HEK293 (cell line): ENCODE data around the gene ELK4.

Experiments used
- CTCF ChIA-PET: fragments of 350-600 bp; formaldehyde crosslinking; extraction: SDS; loops from one replicate; lab custom pipeline; 2021; ENCODE audit warnings: antibody characterized with exemption; lab: Yijun Ruan, JAX
- POLR2A ChIA-PET: fragments of 300-600 bp; formaldehyde crosslinking; extraction: SDS; loops from one replicate; lab custom pipeline; 2020; ENCODE audit warnings: antibody characterized with exemption, inconsistent platforms; lab: Yijun Ruan, JAX
- H3K27ac ChIP-seq: fragments of 200-500 bp; sonication (Bioruptor generic); 2 replicates; pipeline ENCODE4 v1.5.1; 2014; ENCODE audit warnings: low read depth, low read length, control low read depth, inconsistent platforms; ENCODE audit errors: extremely low read depth
- H3K36me3 ChIP-seq, 2 experiments: fragments of 200-500 bp in 1 of 2; sonication (Bioruptor generic) in 1 of 2; 1 replicate in 1 of 2; 2 replicates in 1 of 2; pipeline ENCODE4 v1.5.1; 2014 to 2017; ENCODE audit warnings: inconsistent platforms in 2 of 2, low read length in 2 of 2; ENCODE audit not compliant: control insufficient read depth in 2 of 2, insufficient read depth in 1 of 2
- H3K4me1 ChIP-seq: fragments of 200-500 bp; sonication (Bioruptor generic); 2 replicates; pipeline ENCODE4 v1.5.1; 2014; ENCODE audit warnings: mild to moderate bottlenecking, low read length, inconsistent platforms; ENCODE audit not compliant: control insufficient read depth, insufficient read depth
- H3K4me3 ChIP-seq: 2 replicates; pipeline ENCODE4 v1.5.1; 2011; ENCODE audit warnings: low read depth, mild to moderate bottlenecking, control low read depth, low read length, moderate library complexity
- H3K9me3 ChIP-seq: fragments of 200-500 bp; sonication (Bioruptor generic); 2 replicates; pipeline ENCODE4 v1.5.1; 2014; ENCODE audit warnings: low read depth, low read length, inconsistent platforms; ENCODE audit not compliant: control insufficient read depth, insufficient read depth
- INSM2 ChIP-seq: fragments of 450-650 bp; formaldehyde crosslinking; IDR thresholded peaks from 2 replicates; pipeline ENCODE4 v1.5.1; 2016; ENCODE audit warnings: missing biosample characterization, missing genetic modification characterization
- KLF10 ChIP-seq: fragments of 450-650 bp; IDR thresholded peaks from 2 replicates; pipeline ENCODE4 v1.5.1; 2018; ENCODE audit warnings: missing biosample characterization, mild to moderate bottlenecking, missing genetic modification characterization
- SETDB1 ChIP-seq: IDR thresholded peaks from one replicate; pipeline ENCODE4 v1.6.1; 2017; ENCODE audit warnings: mild to moderate bottlenecking, low read length, moderate library complexity, mixed read lengths; ENCODE audit not compliant: insufficient read length
- SP2 ChIP-seq: fragments of 450-650 bp; formaldehyde crosslinking; IDR thresholded peaks from 2 replicates; pipeline ENCODE4 v1.5.1; 2016; ENCODE audit warnings: missing biosample characterization, missing genetic modification characterization
- ZNF274 ChIP-seq, 2 experiments: fragments of 200-500 bp in 1 of 2; fragments of 450-650 bp in 1 of 2; sonication (Bioruptor generic) in 1 of 2; formaldehyde crosslinking in 1 of 2; IDR thresholded peaks; 2 replicates each; pipeline versions ENCODE4 v1.5.1 to v1.6.1; 2014 to 2016; ENCODE audit warnings: borderline replicate concordance in 1 of 2, inconsistent platforms in 1 of 2, low read length in 1 of 2, missing biosample characterization in 1 of 2, missing genetic modification characterization in 1 of 2
- ZNF350 ChIP-seq: fragments of 450-650 bp; formaldehyde crosslinking; IDR thresholded peaks from 2 replicates; pipeline ENCODE4 v1.5.0; 2017; ENCODE audit warnings: missing biosample characterization, mild to moderate bottlenecking, missing genetic modification characterization
- ZNF433 ChIP-seq: fragments of 450-650 bp; formaldehyde crosslinking; IDR thresholded peaks from 2 replicates; pipeline ENCODE4 v1.5.1; 2016; ENCODE audit warnings: missing biosample characterization, missing genetic modification characterization, low read depth
- ZNF555 ChIP-seq: fragments of 450-650 bp; formaldehyde crosslinking; conservative IDR thresholded peaks from 2 replicates; pipeline ENCODE4 v1.5.1; 2017; ENCODE audit warnings: missing biosample characterization, mild to moderate bottlenecking, missing genetic modification characterization, inconsistent platforms
- ZNF664 ChIP-seq: fragments of 450-650 bp; formaldehyde crosslinking; IDR thresholded peaks from 2 replicates; pipeline ENCODE4 v1.5.1; 2016; ENCODE audit warnings: missing biosample characterization, missing genetic modification characterization
- TF ChIP-seq, protein P1 (sequence below): fragments of 450-650 bp; formaldehyde crosslinking; IDR thresholded peaks from 2 replicates; pipeline ENCODE4 v1.5.1; 2016; ENCODE audit warnings: missing biosample characterization, missing genetic modification characterization
- TF ChIP-seq, protein P2 (sequence below): fragments of 450-650 bp; formaldehyde crosslinking; IDR thresholded peaks from 2 replicates; pipeline ENCODE4 v1.5.1; 2016; ENCODE audit warnings: missing biosample characterization, missing genetic modification characterization
- TF ChIP-seq, protein P3 (sequence below): fragments of 450-650 bp; formaldehyde crosslinking; IDR thresholded peaks from 2 replicates; pipeline ENCODE4 v1.5.1; 2016; ENCODE audit warnings: missing biosample characterization, missing genetic modification characterization
- TF ChIP-seq, protein P4 (sequence below): fragments of 450-650 bp; formaldehyde crosslinking; IDR thresholded peaks from 2 replicates; pipeline ENCODE4 v1.5.1; 2017; ENCODE audit warnings: missing biosample characterization, missing genetic modification characterization
- TF ChIP-seq, protein P5 (sequence below): sonication (generic); formaldehyde crosslinking; IDR thresholded peaks from 2 replicates; pipeline ENCODE4 v1.8.1; 2022; ENCODE audit warnings: mild to moderate bottlenecking, moderate library complexity, missing genetic modification reagents

The ELK4 gene

DNA sequence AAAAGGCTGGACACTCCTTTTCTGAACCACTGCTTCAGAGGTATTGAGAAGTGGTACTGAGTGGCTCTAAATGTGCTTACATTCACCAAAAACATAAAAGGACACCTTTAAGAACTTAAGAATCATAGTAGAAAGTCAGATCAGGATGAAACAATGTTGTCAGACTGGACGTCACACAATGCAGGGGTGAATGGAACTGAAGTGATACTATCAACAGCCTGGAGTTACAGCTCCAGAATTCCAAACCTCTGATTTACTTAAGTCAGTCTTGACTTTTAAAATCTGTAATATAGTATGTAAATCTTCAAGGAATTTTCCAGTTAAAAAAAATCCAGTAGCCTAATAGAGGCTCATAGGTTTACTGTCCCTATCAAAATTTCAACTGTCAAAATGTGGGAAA, 19.3 kb downstream of the ELK4 start:
- ChIA-PET CTCF (interaction anchor here (1.0 to 2.1 kb wide), 5 partner anchors 9 to 127 kb away, joined by 3 to 7 read pairs (median 4); no protein-coding TSS in a partner anchor), POLR2A (interaction anchor here (0.5 to 1.3 kb wide), 3 partner anchors 15 to 18 kb away, joined by 3 to 5 read pairs (median 3); no protein-coding TSS in a partner anchor)
- Histone ChIP-seq H3K9me3 (no peaks in the 10 kb centered on the region), H3K27ac (no peak overlapping the region), H3K4me1 (peaks cover 8% of the 10 kb centered on the region), H3K4me3 (no peak overlapping the region), H3K36me3 (peaks cover 10 to 25% of the 10 kb centered on the region in 2 experiments)
- TF ChIP-seq, protein P1, sequence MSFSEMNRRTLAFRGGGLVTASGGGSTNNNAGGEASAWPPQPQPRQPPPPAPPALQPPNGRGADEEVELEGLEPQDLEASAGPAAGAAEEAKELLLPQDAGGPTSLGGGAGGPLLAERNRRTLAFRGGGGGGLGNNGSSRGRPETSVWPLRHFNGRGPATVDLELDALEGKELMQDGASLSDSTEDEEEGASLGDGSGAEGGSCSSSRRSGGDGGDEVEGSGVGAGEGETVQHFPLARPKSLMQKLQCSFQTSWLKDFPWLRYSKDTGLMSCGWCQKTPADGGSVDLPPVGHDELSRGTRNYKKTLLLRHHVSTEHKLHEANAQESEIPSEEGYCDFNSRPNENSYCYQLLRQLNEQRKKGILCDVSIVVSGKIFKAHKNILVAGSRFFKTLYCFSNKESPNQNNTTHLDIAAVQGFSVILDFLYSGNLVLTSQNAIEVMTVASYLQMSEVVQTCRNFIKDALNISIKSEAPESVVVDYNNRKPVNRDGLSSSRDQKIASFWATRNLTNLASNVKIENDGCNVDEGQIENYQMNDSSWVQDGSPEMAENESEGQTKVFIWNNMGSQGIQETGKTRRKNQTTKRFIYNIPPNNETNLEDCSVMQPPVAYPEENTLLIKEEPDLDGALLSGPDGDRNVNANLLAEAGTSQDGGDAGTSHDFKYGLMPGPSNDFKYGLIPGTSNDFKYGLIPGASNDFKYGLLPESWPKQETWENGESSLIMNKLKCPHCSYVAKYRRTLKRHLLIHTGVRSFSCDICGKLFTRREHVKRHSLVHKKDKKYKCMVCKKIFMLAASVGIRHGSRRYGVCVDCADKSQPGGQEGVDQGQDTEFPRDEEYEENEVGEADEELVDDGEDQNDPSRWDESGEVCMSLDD (tag by site-specific recombination) = no peak

GRCh38 chr1:205612104-205612503, 19.7 kb downstream of the ELK4 start:
- Histone ChIP-seq H3K4me1 (peaks cover 8% of the 10 kb centered on the region), H3K9me3 (no peaks in the 10 kb centered on the region), H3K27ac (no peak overlapping the region), H3K36me3 (peaks cover 10 to 25% of the 10 kb centered on the region in 2 experiments), H3K4me3 (no peak overlapping the region)
- POLR2A ChIA-PET = interaction anchor here (0.6 kb wide), 1 partner anchor 19 kb away, joined by 3 read pairs; no protein-coding TSS in a partner anchor
- CTCF ChIA-PET = interaction anchor here (1.0 to 1.5 kb wide), 4 partner anchors 10 to 99 kb away, joined by 3 to 4 read pairs (median 3); no protein-coding TSS in a partner anchor
- TF ChIP-seq, protein P2, sequence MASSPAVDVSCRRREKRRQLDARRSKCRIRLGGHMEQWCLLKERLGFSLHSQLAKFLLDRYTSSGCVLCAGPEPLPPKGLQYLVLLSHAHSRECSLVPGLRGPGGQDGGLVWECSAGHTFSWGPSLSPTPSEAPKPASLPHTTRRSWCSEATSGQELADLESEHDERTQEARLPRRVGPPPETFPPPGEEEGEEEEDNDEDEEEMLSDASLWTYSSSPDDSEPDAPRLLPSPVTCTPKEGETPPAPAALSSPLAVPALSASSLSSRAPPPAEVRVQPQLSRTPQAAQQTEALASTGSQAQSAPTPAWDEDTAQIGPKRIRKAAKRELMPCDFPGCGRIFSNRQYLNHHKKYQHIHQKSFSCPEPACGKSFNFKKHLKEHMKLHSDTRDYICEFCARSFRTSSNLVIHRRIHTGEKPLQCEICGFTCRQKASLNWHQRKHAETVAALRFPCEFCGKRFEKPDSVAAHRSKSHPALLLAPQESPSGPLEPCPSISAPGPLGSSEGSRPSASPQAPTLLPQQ = no peak
- no peak for TF ChIP-seq ZNF664 (tag by site-specific recombination)
- no peak for TF ChIP-seq SP2 (tag by site-specific recombination)
- TF ChIP-seq, protein P3, sequence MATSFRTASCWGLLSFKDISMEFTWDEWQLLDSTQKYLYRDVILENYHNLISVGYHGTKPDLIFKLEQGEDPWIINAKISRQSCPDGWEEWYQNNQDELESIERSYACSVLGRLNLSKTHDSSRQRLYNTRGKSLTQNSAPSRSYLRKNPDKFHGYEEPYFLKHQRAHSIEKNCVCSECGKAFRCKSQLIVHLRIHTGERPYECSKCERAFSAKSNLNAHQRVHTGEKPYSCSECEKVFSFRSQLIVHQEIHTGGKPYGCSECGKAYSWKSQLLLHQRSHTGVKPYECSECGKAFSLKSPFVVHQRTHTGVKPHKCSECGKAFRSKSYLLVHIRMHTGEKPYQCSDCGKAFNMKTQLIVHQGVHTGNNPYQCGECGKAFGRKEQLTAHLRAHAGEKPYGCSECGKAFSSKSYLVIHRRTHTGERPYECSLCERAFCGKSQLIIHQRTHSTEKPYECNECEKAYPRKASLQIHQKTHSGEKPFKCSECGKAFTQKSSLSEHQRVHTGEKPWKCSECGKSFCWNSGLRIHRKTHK (tag by site-specific recombination) = no peak
- no peak for TF ChIP-seq SETDB1
- TF ChIP-seq ZNF555 = no peak
- TF ChIP-seq, protein P4, sequence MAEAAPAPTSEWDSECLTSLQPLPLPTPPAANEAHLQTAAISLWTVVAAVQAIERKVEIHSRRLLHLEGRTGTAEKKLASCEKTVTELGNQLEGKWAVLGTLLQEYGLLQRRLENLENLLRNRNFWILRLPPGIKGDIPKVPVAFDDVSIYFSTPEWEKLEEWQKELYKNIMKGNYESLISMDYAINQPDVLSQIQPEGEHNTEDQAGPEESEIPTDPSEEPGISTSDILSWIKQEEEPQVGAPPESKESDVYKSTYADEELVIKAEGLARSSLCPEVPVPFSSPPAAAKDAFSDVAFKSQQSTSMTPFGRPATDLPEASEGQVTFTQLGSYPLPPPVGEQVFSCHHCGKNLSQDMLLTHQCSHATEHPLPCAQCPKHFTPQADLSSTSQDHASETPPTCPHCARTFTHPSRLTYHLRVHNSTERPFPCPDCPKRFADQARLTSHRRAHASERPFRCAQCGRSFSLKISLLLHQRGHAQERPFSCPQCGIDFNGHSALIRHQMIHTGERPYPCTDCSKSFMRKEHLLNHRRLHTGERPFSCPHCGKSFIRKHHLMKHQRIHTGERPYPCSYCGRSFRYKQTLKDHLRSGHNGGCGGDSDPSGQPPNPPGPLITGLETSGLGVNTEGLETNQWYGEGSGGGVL (tag by site-specific recombination) = no peak
- TF ChIP-seq, protein P5, sequence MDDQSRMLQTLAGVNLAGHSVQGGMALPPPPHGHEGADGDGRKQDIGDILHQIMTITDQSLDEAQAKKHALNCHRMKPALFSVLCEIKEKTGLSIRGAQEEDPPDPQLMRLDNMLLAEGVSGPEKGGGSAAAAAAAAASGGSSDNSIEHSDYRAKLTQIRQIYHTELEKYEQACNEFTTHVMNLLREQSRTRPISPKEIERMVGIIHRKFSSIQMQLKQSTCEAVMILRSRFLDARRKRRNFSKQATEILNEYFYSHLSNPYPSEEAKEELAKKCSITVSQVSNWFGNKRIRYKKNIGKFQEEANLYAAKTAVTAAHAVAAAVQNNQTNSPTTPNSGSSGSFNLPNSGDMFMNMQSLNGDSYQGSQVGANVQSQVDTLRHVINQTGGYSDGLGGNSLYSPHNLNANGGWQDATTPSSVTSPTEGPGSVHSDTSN (CRISPR knock-in tag) = no peak
- TF ChIP-seq KLF10 (tag by site-specific recombination) = no peak
- TF ChIP-seq ZNF350 (tag by site-specific recombination) = no peak
- TF ChIP-seq INSM2 = no peak
- no peak for TF ChIP-seq ZNF274 (IDR thresholded peaks at IDR 0.05; ENCODE audit: low read length)
- no peak for TF ChIP-seq ZNF274 (tag by site-specific recombination; IDR thresholded peaks at IDR 0.05; ENCODE audit: borderline replicate concordance)
- TF ChIP-seq ZNF433 = no peak
